Renal cortex interstitium (tissue), 11 donors: ENCODE measurements around the gene DGKZ. TPM values are rescaled to one million over a fixed set of nuclear protein-coding genes. Genes with fewer than 3 reads are reported as not detected.

ENCODE experiments used
- DNase-seq, 11 donors: peaks; one replicate each; pipeline ENCODE4 v3.0.0-alpha.2; 2013; ENCODE audit warnings: low read depth in 9 of 11, low spot score in 4 of 11; ENCODE audit errors: extremely low read depth in 1 of 11
- polyA plus RNA-seq, 3 donors: library from polyadenylated mRNA; unstranded; fragments of 120-200 nt; gene quantifications; one replicate each; pipeline ENCODE4 v1.2.1, GENCODE V29; 2013; ENCODE audit not compliant: insufficient read length in 3 of 3

The DGKZ gene
- polyA plus RNA-seq, 3 donors, result 36.9 to 44.7 (median 40.4) TPM

DNA sequence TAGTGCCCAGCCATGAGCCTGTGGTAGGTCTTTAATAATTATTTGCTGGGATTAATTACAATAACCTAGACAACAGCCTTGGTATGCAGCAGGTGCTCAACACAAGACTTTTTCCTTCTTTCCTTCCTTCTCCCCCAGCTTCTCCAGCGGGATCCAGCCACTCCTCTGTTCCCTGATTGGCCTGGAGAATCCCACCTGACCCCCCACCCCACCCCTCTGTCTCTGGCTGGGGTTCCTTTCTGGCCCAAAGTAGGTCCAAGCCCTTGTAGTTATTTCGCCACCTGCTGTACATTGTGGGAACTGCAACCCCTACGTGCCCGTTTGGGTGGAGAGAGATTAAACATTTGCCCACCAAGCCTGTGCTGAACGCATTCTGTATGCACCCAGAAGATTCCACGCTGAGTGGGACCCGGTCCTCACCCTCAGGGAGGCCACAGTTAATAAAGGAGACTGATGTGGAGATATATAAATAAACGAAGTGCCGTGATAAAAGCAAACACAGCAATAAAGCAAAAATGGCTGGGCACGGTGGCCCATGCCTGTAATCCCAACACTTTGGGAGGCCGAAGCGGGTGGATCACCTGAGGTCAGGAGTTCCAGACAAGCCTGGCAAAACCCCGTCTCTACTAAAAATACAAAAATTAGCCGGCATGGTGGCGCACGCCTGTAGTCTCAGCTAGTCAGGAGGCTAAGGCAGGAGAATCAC lies 32.1 kb upstream of the DGKZ start:
- peak in 1 of 11 donors; percentile 53 for DNase-seq

DNA sequence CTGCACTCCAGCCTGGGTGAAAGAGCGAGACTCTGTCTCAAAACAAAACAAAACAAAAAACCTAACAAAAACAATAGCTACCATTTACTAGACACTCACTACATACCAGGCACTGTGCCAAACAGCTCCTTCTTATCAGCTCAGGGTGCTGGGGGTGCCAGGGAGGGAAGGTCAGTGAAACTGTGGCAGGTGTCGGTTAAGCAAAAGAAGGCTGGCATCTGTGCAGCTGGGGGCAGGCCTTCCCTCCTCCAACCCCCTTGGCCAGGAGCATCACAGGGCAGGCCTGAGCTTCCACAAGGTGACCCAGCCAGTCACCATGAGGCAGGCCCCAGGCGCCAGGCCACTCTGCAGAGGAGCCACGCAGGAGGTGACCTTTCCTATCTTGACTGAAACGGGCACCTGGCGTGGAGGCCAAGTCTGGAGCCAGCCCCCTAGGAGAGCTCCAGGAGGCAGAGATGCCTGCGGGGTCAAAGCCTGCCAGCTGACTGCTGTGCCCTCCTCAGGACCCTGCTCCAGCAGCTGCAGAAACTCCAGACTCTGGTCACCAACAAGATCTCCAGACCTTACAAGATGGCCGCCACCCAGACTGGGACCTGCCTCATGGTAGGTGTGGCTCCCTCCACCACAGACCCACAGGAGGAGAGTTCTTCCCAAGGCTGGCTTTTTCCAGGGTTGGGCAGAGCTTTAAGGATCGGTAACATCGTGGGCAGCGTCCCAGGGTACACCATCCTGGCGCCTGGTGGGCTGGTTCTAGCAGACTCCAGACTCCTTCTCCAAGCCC lies 31.3 kb upstream of the DGKZ start:
- no peak for DNase-seq

GRCh38 chr11:46319074-46319453 lies 28.2 kb upstream of the DGKZ start:
- no peak for DNase-seq

GRCh38 chr11:46321757-46322156 lies 25.5 kb upstream of the DGKZ start:
- no peak for DNase-seq

- DNase-seq, result no peak
Observed at GRCh38 chr11:46322759-46323158, 24.5 kb upstream of the DGKZ start.

- no peak for DNase-seq
Observed at GRCh38 chr11:46326813-46327416, 20.3 kb upstream of the DGKZ start.

DNA sequence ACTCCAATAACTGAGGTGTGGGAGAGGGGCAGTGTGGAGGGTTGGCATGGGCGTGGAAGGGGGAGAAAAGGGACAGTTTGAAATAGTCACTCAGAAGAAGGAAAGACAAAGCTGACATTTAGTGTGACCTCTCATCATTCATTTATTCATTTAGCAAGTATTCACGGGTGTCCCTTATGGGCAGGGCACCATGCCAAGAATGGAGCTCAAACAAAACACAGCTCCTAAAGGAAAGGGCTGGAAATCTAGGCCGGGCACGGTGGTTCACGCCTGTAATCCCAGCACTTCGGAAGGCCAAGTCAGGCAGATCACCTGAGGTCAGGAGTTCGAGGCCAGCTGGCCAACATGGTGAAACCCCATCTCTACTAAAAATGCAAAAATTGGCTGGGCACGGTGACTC lies 19.4 kb upstream of the DGKZ start:
- no peak for DNase-seq

- no peak for DNase-seq
Observed at GRCh38 chr11:46330154-46330553, 17.1 kb upstream of the DGKZ start.

DNA sequence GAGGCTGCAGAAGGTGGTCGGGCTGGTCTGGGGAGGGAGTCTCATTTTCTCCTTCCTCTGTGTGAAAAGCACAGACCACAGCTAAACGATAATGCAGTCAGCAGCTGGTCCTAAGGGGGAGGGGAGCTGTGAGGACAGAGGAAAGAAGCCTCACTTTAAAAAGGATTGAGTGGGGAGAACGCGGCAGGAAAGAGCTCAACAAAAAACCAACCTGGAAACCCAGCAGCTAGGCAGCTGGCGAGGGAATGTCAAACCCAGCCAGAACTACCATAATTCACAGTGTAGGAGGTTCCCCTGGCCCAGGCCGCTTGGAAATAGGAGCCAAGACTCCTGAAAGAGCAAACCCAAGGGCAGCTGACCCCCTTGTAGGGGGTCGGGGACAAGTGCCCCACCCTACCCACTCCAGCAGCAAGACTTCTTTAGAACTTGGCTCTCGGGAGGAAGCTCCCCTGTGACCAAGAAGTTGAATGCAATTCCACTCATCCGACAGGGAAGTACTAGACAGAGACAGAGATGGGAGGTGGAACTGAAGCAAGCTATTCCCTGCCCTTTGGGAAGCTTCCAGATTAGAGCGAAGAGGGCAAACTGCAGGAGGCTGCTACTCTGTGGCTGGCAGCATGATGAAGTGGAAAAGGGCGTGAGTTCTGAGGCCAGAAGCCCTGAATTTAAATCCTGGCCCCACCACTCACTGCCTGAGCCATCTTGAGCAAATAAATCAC lies 16.5 kb upstream of the DGKZ start:
- no peak for DNase-seq

GRCh38 chr11:46331282-46331984 lies 15.8 kb upstream of the DGKZ start:
- DNase-seq, result no peak

DNA sequence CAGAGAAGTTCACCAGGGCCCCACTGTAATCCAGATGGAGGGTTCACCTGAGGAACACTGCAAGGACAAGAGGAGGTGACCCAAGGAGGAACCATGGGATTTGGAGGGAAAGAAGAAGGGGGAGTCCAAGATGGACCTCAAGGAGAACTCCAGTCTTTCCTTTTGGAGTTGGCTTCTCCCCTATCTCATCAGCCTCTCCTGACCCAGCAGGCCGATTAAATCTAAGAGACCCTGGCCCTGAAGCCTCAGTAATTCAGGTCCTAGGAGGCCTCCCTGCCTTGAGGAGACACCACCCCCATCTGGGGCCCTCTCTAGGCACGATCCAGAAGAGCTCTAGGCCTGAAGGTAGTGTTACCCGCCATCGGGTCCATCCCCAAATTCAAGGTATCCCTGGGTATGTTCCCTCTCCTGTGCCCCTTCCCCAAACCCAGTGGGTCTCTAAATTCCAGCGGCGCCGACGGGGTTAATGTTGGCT lies 15.1 kb upstream of the DGKZ start:
- DNase-seq, result no peak

DNA sequence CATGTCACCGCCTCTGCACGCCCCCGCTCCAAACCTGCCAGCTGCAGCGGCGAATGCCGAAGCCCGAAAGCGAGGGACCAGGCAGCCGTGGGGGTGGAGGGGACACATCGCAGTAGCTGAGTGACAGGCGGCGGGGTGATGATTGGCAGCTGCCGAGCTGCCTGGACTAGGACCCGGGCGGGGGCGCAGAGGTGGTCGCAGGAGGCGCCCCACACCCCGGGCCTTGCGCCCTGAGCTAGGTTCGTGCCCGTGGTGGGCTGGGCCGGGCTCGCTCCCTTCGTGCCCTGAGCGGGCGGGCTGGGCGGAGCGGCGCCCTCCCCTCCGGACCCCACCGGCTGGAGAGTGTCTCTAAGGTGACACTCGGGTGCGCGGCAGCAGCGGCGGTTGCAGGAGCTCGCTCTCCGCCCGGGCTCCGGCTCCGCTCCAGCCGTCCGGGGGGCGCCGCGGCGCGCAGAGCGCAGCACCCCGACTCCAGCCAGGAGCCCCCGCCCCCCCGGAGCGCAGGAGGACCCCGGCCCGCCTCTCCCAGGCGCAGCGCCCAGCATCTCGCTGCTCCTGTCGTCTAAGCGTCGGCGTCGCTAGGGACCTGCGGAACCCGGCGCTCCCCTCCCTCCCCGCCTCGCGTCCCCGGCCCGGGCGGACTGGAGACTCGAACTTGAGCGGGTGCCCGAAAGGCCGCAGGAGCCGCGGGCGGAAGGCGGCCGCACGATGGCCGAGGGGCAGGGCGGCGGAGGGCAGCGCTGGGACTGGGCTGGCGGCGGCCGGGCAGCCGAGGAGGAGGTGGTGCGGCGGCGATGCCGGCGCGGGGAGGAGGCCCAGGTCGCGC lies 14.5 kb upstream of the DGKZ start:
- no peak for DNase-seq

- no peak for DNase-seq
Observed at GRCh38 chr11:46333394-46333947, 13.8 kb upstream of the DGKZ start.

DNA sequence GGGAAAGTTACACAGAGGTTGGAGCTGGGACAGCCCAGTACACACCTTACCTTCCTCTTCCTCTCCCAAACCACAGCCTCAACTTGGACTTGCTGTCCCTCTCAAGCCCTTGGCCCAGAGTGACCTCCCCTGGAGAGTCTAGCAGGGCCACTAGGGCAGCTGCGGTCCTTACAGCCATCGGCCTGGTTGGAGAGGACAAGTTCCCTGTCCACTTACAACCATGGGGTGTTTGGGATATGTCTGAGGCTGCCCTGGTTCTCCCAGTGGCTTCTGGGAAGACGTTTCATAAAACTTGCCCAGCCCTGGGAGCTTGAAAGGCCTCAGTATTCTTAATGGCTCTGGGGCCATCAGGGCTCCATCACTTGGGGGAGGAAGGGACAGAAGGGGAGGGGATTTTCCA lies 13.1 kb upstream of the DGKZ start:
- no peak for DNase-seq

DNA sequence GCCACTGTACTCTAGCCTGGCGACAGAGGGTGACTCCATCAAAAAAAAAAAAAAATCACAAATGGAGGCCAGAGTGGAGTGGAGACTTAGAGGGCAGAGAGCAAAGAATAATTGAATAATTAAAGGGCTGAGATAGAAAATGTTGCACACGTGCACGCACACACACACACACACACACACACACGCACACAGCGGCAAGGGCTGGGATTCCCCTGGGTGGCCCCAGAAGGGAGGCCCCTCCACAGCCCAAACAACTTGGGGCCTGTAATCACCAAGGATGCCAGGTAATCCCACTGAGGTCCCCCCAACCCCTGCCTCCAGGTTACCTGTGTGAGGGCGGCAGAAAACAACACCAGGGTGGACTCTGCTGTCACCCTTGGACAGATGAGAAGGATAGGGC lies 12.0 kb upstream of the DGKZ start:
- no peak for DNase-seq

- DNase-seq, result no peak
Observed at GRCh38 chr11:46335890-46336562, 11.2 kb upstream of the DGKZ start.

- no peak for DNase-seq
Observed at GRCh38 chr11:46336563-46337180, 10.6 kb upstream of the DGKZ start.
